Thyroid gland (tissue), 4 donors: ENCODE measurements around the gene ARHGEF16. TPM values are rescaled to one million over a fixed set of nuclear protein-coding genes. Genes with fewer than 3 reads are reported as not detected.

ENCODE experiments used
- DNase-seq, 2 donors: peaks; one replicate each; pipeline ENCODE4 v3.0.0-alpha.2; 2019
- H3K27ac ChIP-seq, 3 donors: fragments of 200-600 bp; sonication (generic); 1 replicate in 2 of 3; 2 replicates in 1 of 3; pipeline ENCODE4 v1.5.1; 2016 to 2019; ENCODE audit warnings: mild to moderate bottlenecking in 1 of 3, moderate library complexity in 1 of 3
- H3K27me3 ChIP-seq: fragments of 200-600 bp; sonication (generic); one replicate; pipeline ENCODE4 v1.5.1; 2019
- H3K36me3 ChIP-seq, 2 donors: fragments of 200-600 bp; sonication (generic); one replicate each; pipeline ENCODE4 v1.5.1; 2016 to 2019
- H3K4me1 ChIP-seq, 2 donors: fragments of 200-600 bp; sonication (generic); one replicate each; pipeline ENCODE4 v1.5.1; 2017 to 2019
- H3K4me3 ChIP-seq, 3 donors: fragments of 200-600 bp; sonication (generic); replicated peaks in 1 of 3; 1 replicate in 2 of 3; 2 replicates in 1 of 3; pipeline ENCODE4 v1.5.1; 2016; ENCODE audit warnings: mild to moderate bottlenecking in 1 of 3
- H3K9me3 ChIP-seq: fragments of 200-600 bp; sonication (generic); one replicate; pipeline ENCODE4 v1.5.1; 2017
- POLR2A ChIP-seq, 2 donors: fragments of 450-650 bp; IDR thresholded peaks; one replicate each; pipeline ENCODE4 v1.6.1; 2017; ENCODE audit warnings: antibody characterized with exemption in 2 of 2, mild to moderate bottlenecking in 2 of 2, moderate library complexity in 1 of 2
- WGBS, 2 donors: methylation state at CpG; one replicate each; pipeline ENCODE4 v1.1.5; 2017; 5-methylcytosine and 5-hydroxymethylcytosine counted together
- intact Hi-C: fragments of 100-400 bp; cut with DNase I; formaldehyde crosslinking; loops from one replicate; pipeline ENCODE4 v1.15.1; 2023
- total RNA-seq, 4 donors: library from RNA; depleted of rRNA; stranded (reverse); fragments of >200 nt; gene quantifications; one replicate each; pipeline ENCODE4 v1.2.3, GENCODE V29; 2016
- TF ChIP-seq, protein P1 (sequence below), 6 experiments: fragments of 200-600 bp in 3 of 6; fragments of 450-650 bp in 3 of 6; sonication (generic) in 3 of 6; IDR thresholded peaks; one replicate each; pipeline ENCODE4 v1.5.1; 2016 to 2019; ENCODE audit warnings: antibody characterized with exemption in 6 of 6, mild to moderate bottlenecking in 2 of 6, inconsistent platforms in 1 of 6, moderate library complexity in 1 of 6

ARHGEF16 gene
- total RNA-seq, 4 donors from 2014 or later: 16.0 to 23.7 (median 21.2) TPM

DNA sequence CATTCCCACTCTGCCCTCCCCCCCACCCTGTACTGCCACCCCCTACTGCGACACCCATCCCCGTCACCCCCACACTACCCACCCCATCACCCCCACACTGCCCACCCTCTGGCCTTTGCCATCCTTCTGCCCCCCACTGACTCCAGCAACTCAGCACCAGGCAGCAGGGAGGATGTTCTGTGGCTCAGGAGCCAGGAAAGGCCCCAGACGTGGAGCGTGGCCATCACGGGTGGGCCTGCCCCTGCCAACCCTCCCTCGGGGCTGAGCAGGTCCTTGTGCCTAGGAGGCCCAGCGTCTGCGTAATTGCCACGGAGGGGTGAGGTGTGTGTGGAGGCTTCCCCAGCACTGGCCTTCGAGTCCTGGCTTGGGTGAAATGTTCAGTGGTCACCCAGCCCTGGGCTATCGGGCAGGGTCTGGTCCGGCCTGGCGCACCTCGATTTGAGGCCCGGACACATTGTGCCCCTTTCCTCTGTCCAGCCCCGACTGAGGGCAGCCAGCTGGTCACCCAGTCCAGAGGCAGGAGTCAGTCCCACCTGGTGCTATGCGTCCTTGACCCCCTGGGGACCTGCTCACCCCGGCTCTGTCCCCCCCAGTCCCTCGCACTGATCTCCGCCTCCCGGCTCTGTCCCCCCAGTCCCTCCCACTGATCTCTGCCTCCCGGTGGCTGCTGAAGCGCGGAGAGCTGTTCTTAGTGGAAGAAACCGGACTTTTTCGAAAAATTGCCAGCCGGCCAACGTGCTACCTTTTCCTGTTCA, 23.0 kb downstream of the ARHGEF16 start:
- H3K27ac ChIP-seq: no peak overlapping the region
- no peaks in the 10 kb centered on the region for H3K27me3 ChIP-seq
- no peak overlapping the region for H3K4me3 ChIP-seq
- intact Hi-C loops: no loop called here
- WGBS, 2 donors: 63 to 68% methylated on average over 15 to 17 of the region's 28 CpGs
- no peaks in the 10 kb centered on the region for H3K4me1 ChIP-seq
- H3K36me3 ChIP-seq: no peaks in the 10 kb centered on the region
- no peak for DNase-seq
- H3K9me3 ChIP-seq: no peaks in the 10 kb centered on the region
- no peak for TF ChIP-seq POLR2A (IDR thresholded peaks at IDR 0.05)
- TF ChIP-seq, protein P1, sequence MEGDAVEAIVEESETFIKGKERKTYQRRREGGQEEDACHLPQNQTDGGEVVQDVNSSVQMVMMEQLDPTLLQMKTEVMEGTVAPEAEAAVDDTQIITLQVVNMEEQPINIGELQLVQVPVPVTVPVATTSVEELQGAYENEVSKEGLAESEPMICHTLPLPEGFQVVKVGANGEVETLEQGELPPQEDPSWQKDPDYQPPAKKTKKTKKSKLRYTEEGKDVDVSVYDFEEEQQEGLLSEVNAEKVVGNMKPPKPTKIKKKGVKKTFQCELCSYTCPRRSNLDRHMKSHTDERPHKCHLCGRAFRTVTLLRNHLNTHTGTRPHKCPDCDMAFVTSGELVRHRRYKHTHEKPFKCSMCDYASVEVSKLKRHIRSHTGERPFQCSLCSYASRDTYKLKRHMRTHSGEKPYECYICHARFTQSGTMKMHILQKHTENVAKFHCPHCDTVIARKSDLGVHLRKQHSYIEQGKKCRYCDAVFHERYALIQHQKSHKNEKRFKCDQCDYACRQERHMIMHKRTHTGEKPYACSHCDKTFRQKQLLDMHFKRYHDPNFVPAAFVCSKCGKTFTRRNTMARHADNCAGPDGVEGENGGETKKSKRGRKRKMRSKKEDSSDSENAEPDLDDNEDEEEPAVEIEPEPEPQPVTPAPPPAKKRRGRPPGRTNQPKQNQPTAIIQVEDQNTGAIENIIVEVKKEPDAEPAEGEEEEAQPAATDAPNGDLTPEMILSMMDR (IDR thresholded peaks at IDR 0.05): no peak

DNA sequence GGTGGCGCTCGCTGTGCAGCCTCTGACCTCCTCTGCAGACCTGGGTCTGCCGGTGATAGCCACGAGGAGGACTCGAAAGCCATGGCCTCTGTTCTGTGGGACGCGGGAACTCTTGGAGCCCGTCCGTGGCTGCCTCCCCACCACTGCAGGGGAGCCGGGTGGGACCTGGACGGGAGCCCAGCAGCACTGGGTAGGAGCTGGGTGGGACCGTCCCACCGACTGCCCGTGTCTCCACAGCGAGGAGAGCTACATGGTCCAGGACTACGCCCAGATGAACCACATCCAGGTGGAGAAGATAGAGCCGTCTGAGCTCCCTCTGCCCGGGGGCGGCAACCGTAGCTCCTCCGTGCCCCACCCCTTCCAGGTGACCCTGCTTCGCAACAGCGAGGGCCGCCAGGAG, 23.7 kb downstream of the ARHGEF16 start:
- intact Hi-C loops: no loop called here
- Histone ChIP-seq H3K27ac (no peak overlapping the region), H3K4me3 (no peak overlapping the region), H3K36me3 (no peaks in the 10 kb centered on the region), H3K4me1 (no peaks in the 10 kb centered on the region), H3K27me3 (no peaks in the 10 kb centered on the region), H3K9me3 (no peaks in the 10 kb centered on the region)
- 80 to 100% methylated on average over 4 to 10 of the region's 24 CpGs for WGBS, 2 donors
- TF ChIP-seq, protein P1 (IDR thresholded peaks at IDR 0.05): no peak
- TF ChIP-seq POLR2A (IDR thresholded peaks at IDR 0.05): no peak
- no peak for DNase-seq

DNA sequence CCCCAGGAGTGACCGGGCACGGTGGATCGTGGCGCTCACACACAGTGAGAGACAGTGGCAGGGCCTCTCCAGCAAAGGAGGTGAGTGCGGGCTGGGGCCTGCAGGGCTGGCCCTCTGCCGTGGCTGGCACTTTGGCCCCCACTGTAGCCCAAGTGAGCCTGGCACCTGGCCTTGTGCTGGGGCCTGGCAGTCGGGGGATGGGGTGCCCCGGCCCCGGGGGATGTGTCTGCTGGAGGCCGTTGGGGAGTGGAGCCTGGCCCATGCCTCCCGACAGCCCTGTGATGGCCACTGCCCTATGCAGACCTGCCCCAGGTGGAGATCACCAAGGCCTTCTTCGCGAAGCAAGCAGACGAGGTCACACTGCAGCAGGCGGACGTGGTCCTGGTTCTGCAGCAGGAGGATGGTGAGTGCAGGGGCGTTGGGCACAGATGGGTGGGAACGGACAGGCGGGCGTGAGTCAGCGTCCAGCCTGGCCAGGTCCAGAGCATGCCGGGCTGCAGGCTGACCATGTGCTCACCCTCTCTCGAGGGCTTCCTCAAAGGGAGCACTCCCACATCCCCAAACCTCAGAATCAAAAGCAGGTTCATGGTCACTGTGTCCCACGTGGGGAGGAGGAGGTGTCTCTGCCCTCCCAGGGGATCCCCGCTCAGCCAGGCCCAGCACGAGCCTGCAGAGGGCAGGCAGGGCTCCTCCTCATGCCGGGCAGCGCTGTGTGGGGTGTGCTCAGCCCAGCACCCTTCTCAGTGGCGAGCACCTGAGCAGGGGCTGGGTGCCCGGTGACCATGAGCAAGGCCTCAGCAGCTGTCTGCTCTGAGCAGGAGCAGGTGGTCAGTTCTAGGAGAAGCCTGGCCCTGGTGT, 25.3 kb downstream of the ARHGEF16 start:
- no peak for DNase-seq
- Histone ChIP-seq H3K27me3 (no peaks in the 10 kb centered on the region), H3K27ac (no peak overlapping the region), H3K9me3 (no peaks in the 10 kb centered on the region), H3K36me3 (no peaks in the 10 kb centered on the region), H3K4me1 (no peaks in the 10 kb centered on the region), H3K4me3 (no peak overlapping the region)
- TF ChIP-seq, protein P1 (IDR thresholded peaks at IDR 0.05): no peak
- intact Hi-C loops: loop anchor here (2.0 kb wide), 1 partner anchor 27 kb away; no protein-coding TSS in a partner anchor
- WGBS, 2 donors: 86 to 88% methylated on average over 15 to 20 of the region's 30 CpGs

DNA sequence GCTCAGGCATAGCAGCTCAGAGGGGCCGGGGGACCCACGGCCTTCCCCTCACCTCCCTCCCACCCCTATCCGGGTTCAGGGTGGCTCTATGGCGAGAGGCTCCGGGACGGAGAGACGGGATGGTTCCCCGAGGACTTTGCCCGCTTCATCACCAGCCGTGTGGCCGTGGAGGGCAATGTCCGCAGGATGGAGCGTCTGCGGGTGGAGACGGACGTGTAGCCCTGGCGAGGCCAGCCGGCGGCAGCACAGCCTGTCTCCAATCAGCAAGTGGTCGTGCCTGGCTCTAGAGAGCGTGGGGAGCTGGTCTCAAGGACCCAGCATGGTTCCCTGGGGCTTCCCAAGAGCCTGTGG, 25.9 kb downstream of the ARHGEF16 start:
- Histone ChIP-seq H3K4me3 (no peak overlapping the region), H3K9me3 (no peaks in the 10 kb centered on the region), H3K36me3 (no peaks in the 10 kb centered on the region), H3K27me3 (no peaks in the 10 kb centered on the region), H3K4me1 (no peaks in the 10 kb centered on the region), H3K27ac (no peak overlapping the region)
- intact Hi-C loops: loop anchor here (2.0 kb wide), 1 partner anchor 28 kb away; no protein-coding TSS in a partner anchor
- DNase-seq: no peak
- TF ChIP-seq, protein P1 (IDR thresholded peaks at IDR 0.05): no peak
- no peak for TF ChIP-seq POLR2A (IDR thresholded peaks at IDR 0.05)
- 84 to 85% methylated on average over 21 of the region's 21 CpGs for whole genome bisulfite sequencing, 2 donors

DNA sequence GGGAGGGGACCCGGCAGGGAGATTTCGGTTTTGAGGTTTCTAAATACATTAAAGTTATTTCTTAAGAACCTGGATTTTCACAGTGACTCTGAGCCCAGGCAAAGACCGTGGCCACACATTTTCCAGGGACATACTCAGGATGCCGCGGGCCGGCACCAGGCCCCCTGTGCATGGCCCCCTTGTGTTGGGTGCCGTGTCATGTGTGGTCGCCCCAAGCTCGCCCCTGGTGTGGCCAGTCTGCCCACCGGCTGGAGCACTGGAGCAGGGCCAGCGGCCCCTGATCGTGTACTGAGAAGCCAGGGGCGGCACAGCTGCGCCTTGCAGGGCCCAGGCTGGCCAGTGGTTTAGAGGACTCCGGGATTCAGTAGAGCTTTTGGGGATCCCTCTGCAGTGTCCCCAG, 26.6 kb downstream of the ARHGEF16 start:
- 72 to 77% methylated on average over 5 to 8 of the region's 15 CpGs for WGBS, 2 donors
- no peak for DNase-seq

More for the DNA sequence above, 26.6 kb downstream of the ARHGEF16 start:
- H3K27ac ChIP-seq: no peak overlapping the region
- H3K4me1 ChIP-seq: no peaks in the 10 kb centered on the region
- H3K36me3 ChIP-seq: no peaks in the 10 kb centered on the region
- TF ChIP-seq POLR2A (IDR thresholded peaks at IDR 0.05): no peak
- TF ChIP-seq, protein P1 (IDR thresholded peaks at IDR 0.05): no peak
- no peaks in the 10 kb centered on the region for H3K9me3 ChIP-seq
- H3K4me3 ChIP-seq: no peak overlapping the region
- no peaks in the 10 kb centered on the region for H3K27me3 ChIP-seq
- intact Hi-C loops: loop anchor here (2.0 kb wide), 1 partner anchor 28 kb away; no protein-coding TSS in a partner anchor
